ENCODE results near the gene GPR157.
A peak's percentile ranks its signal among the peaks of the same experiment; 100 is the strongest.

Gene GPR157

DNA sequence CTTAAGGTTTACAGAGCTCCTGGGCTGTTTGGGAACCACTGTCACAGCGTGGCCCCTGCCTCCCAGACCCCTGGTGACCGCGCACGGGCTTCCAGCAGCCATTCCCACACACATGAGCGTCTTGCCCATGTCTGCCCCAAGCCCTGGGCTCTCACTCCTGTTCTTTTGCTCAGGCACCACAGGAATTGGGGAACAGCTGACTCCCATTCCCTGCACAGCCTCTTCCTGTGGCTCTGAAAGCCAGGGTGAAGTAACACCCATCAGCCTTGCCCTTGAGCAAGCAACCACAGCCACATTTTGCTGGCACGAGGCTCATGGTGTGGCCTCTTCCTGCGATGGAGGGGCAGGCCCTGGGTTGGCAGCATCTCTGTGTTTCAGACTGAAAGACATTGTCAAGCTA is 14.3 kb upstream of the GPR157 start:
- H3K27ac ChIP-seq (ENCODE audit: poor library complexity, severe bottlenecking): no peak overlapping the region
- H3K36me3 ChIP-seq (ENCODE audit: low read depth): no peaks in the 10 kb centered on the region
- no peak overlapping the region for H3K4me3 ChIP-seq (ENCODE audit: severe bottlenecking)
- DNase-seq (ENCODE audit: low spot score): no peak
- H3K4me1 ChIP-seq (ENCODE audit: insufficient read depth, poor library complexity, severe bottlenecking): peaks cover 2% of the 10 kb centered on the region
- ATAC-seq (ENCODE audit: low read depth): peak; percentile 43
- TF ChIP-seq, protein P1, sequence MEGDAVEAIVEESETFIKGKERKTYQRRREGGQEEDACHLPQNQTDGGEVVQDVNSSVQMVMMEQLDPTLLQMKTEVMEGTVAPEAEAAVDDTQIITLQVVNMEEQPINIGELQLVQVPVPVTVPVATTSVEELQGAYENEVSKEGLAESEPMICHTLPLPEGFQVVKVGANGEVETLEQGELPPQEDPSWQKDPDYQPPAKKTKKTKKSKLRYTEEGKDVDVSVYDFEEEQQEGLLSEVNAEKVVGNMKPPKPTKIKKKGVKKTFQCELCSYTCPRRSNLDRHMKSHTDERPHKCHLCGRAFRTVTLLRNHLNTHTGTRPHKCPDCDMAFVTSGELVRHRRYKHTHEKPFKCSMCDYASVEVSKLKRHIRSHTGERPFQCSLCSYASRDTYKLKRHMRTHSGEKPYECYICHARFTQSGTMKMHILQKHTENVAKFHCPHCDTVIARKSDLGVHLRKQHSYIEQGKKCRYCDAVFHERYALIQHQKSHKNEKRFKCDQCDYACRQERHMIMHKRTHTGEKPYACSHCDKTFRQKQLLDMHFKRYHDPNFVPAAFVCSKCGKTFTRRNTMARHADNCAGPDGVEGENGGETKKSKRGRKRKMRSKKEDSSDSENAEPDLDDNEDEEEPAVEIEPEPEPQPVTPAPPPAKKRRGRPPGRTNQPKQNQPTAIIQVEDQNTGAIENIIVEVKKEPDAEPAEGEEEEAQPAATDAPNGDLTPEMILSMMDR (IDR thresholded peaks at IDR 0.05; ENCODE audit: poor library complexity, severe bottlenecking): no peak
- H3K9me3 ChIP-seq (ENCODE audit: severe bottlenecking): no peaks in the 10 kb centered on the region
- no peaks in the 10 kb centered on the region for H3K27me3 ChIP-seq (ENCODE audit: insufficient read depth, poor library complexity, severe bottlenecking)

DNA sequence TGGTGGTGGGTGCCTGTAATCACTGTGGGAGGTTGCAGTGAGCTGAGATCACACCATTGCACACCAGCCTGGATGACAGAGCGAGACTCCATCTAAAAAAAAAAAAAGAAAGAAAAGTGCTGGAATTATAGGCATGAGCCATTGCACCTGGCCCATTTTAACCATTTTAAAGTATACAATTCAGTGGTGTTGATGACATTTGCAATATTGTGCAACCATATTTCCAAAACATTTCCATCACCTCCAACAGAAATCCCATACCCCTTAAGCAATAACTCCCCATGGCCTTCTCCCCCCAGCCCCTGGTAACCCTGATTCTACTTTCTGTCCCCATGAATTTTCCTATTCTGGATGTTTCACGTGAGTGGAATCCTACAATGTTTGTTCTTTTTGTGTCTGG is 11.0 kb upstream of the GPR157 start:
- DNase-seq (ENCODE audit: low spot score): no peak
- no peaks in the 10 kb centered on the region for H3K36me3 ChIP-seq (ENCODE audit: low read depth)
- TF ChIP-seq, protein P1 (IDR thresholded peaks at IDR 0.05; ENCODE audit: poor library complexity, severe bottlenecking): no peak
- no peaks in the 10 kb centered on the region for H3K9me3 ChIP-seq (ENCODE audit: severe bottlenecking)
- H3K4me1 ChIP-seq (ENCODE audit: insufficient read depth, poor library complexity, severe bottlenecking): no peaks in the 10 kb centered on the region
- H3K27me3 ChIP-seq (ENCODE audit: insufficient read depth, poor library complexity, severe bottlenecking): no peaks in the 10 kb centered on the region
- no peak for ATAC-seq (ENCODE audit: low read depth)
- H3K27ac ChIP-seq (ENCODE audit: poor library complexity, severe bottlenecking): no peak overlapping the region
- no peak overlapping the region for H3K4me3 ChIP-seq (ENCODE audit: severe bottlenecking)

DNA sequence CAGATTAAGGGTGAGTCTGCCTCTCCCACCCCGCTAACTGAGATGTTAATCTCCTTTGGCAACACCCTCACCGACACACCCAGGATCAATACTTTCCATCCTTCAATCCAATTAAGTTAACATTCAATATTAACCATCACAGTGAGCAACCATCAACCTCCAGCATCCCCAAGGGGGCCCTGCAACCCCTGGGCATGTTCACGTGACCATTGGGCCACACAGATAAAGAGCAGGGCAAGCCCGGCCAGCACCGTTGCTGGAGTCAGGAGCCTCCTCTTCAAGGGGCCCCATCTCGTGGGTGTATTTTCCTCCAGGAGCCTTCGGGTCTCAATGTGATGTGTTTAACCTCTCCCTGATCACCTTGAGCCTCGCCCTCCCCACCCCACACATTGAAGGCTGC is 8.0 kb upstream of the GPR157 start:
- no peaks in the 10 kb centered on the region for H3K36me3 ChIP-seq (ENCODE audit: low read depth)
- no peaks in the 10 kb centered on the region for H3K4me1 ChIP-seq (ENCODE audit: insufficient read depth, poor library complexity, severe bottlenecking)
- H3K9me3 ChIP-seq (ENCODE audit: severe bottlenecking): no peaks in the 10 kb centered on the region
- ATAC-seq (ENCODE audit: low read depth) (no peak), DNase-seq (ENCODE audit: low spot score) (no peak)
- H3K4me3 ChIP-seq (ENCODE audit: severe bottlenecking): no peak overlapping the region
- no peak overlapping the region for H3K27ac ChIP-seq (ENCODE audit: poor library complexity, severe bottlenecking)
- TF ChIP-seq, protein P1 (IDR thresholded peaks at IDR 0.05; ENCODE audit: poor library complexity, severe bottlenecking): no peak
- H3K27me3 ChIP-seq (ENCODE audit: insufficient read depth, poor library complexity, severe bottlenecking): no peaks in the 10 kb centered on the region

DNA sequence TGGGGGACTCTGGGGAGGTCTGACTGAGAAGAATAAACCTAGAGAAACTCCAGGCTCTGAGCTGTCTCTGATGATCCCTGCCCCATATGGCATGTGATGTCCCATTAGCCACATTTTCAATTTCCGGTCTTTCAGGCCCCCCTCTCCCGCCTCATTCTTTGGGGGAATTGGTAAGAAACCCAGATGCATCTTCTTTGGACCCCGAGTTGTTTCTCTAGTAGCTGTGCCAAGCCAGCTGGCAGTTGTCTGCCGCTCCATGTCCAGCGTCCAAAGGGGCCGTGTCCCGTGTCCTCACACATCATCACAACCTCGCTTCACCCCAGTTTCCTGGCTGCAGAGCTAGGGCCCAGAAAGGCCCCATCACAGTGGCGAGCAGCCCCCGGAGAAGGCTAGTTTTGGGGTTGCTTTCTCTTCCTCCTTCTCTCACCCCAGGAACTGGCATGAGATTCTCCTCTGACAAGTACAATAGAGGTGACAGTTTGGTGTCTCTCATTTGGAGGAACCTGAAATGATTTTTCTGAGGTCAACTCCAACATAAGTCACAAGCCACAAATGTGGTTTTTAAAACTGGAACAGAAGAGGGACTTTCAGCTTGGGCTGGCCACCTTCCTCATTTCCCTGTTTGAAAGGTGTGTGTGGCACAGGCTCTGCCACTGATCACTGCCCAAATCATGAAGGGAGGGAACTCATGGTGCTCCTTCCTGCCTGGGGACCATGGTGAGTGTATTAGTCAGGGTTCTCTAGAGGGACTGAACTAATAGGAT is 6.4 kb upstream of the GPR157 start:
- no peaks in the 10 kb centered on the region for H3K4me1 ChIP-seq (ENCODE audit: insufficient read depth, poor library complexity, severe bottlenecking)
- H3K4me3 ChIP-seq (ENCODE audit: severe bottlenecking): no peak overlapping the region
- H3K9me3 ChIP-seq (ENCODE audit: severe bottlenecking): no peaks in the 10 kb centered on the region
- DNase-seq (ENCODE audit: low spot score) (no peak), ATAC-seq (ENCODE audit: low read depth) (no peak)
- H3K27me3 ChIP-seq (ENCODE audit: insufficient read depth, poor library complexity, severe bottlenecking): no peaks in the 10 kb centered on the region
- H3K36me3 ChIP-seq (ENCODE audit: low read depth): no peaks in the 10 kb centered on the region
- no peak overlapping the region for H3K27ac ChIP-seq (ENCODE audit: poor library complexity, severe bottlenecking)
- TF ChIP-seq, protein P1 (IDR thresholded peaks at IDR 0.05; ENCODE audit: poor library complexity, severe bottlenecking): no peak

DNA sequence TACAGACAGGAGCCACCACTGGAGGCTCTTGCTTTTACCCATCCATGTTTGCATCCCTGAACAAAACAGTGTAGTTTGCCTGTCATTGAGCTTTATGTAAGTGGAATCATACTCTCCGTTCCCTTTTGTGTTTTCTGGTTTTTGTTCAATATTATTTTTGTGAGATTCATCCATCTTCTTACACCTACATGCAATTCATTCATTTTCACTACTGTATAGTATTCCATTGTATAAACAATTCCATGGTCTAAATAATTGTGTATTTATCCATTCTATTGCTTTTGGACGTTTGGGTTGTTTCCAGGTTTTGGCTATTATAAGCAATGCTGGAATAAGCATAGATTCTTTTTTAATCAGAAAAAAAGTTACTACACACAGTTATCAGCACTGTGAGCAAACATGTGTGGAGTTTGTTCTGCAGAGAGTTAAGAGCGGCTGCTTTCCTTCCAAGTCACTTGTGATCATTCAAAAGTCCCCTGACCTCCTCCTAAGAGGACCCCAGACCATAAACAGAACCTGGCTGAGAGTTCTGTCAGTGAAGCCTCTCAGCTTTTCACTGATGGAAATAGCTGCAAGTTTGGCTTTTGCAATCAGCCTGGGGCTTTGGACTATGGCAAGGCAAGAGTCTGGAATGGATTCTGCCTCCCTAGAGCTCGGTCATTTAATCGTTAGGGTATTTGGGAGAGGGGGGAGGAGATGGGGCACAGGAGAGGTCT is 5.1 kb upstream of the GPR157 start:
- TF ChIP-seq, protein P1 (IDR thresholded peaks at IDR 0.05; ENCODE audit: poor library complexity, severe bottlenecking): no peak
- no peak overlapping the region for H3K4me3 ChIP-seq (ENCODE audit: severe bottlenecking)

More for the DNA sequence above, 5.1 kb upstream of the GPR157 start:
- Histone ChIP-seq H3K27ac (ENCODE audit: poor library complexity, severe bottlenecking) (no peak overlapping the region), H3K4me1 (ENCODE audit: insufficient read depth, poor library complexity, severe bottlenecking) (no peaks in the 10 kb centered on the region), H3K36me3 (ENCODE audit: low read depth) (no peaks in the 10 kb centered on the region), H3K27me3 (ENCODE audit: insufficient read depth, poor library complexity, severe bottlenecking) (no peaks in the 10 kb centered on the region), H3K9me3 (ENCODE audit: severe bottlenecking) (no peaks in the 10 kb centered on the region)
- DNase-seq (ENCODE audit: low spot score) (no peak), ATAC-seq (ENCODE audit: low read depth) (no peak)

Data from RWPE2 (cell line).